Prostate gland (tissue), 2 donors: Measurements from ENCODE around the gene B3GLCT. TPM values are rescaled to one million over a fixed set of nuclear protein-coding genes. Genes with fewer than 3 reads are reported as not detected.

Source experiments
- DNase-seq: peaks from one replicate; pipeline ENCODE4 v3.0.0-alpha.2; 2019; ENCODE audit warnings: low spot score
- H3K27ac ChIP-seq, 2 donors: fragments of 200-600 bp; sonication (generic); 2 replicates each; pipeline ENCODE4 v1.5.1; 2017 to 2019
- H3K27me3 ChIP-seq: fragments of 200-600 bp; sonication (generic); replicated peaks from 2 replicates; pipeline ENCODE4 v1.5.1; 2019; ENCODE audit not compliant: insufficient read depth
- H3K36me3 ChIP-seq, 2 donors: fragments of 200-600 bp; sonication (generic); 1 replicate in 1 of 2; 2 replicates in 1 of 2; pipeline versions ENCODE4 v1.5.1 to v1.8.1; 2017 to 2019
- H3K4me1 ChIP-seq: fragments of 200-600 bp; sonication (generic); replicated peaks from 2 replicates; pipeline ENCODE4 v1.5.1; 2019
- H3K4me3 ChIP-seq, 2 donors: fragments of 200-600 bp; sonication (generic); 2 replicates each; pipeline ENCODE4 v1.5.1; 2017 to 2019
- H3K9me3 ChIP-seq: fragments of 200-600 bp; sonication (generic); 2 replicates; pipeline ENCODE4 v1.5.1; 2017
- CTCF ChIP-seq, 4 experiments: fragments of 200-600 bp in 2 of 4; fragments of 450-650 bp in 2 of 4; sonication (generic) in 2 of 4; IDR thresholded peaks; 1 replicate in 3 of 4; 2 replicates in 1 of 4; pipeline ENCODE4 v1.5.1; 2016 to 2019; ENCODE audit warnings: antibody characterized with exemption in 4 of 4, mild to moderate bottlenecking in 2 of 4, moderate library complexity in 2 of 4
- POLR2A ChIP-seq: fragments of 450-650 bp; IDR thresholded peaks from one replicate; pipeline ENCODE4 v1.6.1; 2016; ENCODE audit warnings: antibody characterized with exemption, mild to moderate bottlenecking
- POLR2AphosphoS5 ChIP-seq: sonication (generic); formaldehyde crosslinking; IDR thresholded peaks from one replicate; pipeline ENCODE4 v1.6.1; 2017; ENCODE audit warnings: antibody characterized with exemption
- WGBS: methylation state at CpG from one replicate; pipeline ENCODE4 v1.1.5; 2018; 5-methylcytosine and 5-hydroxymethylcytosine counted together
- intact Hi-C: fragments of 100-400 bp; cut with DNase I; formaldehyde crosslinking; loops from one replicate; pipeline ENCODE4 v1.14.2; 2022
- total RNA-seq, 2 donors: library from RNA; depleted of rRNA; stranded (reverse); fragments of >200 nt; gene quantifications; one replicate each; pipeline ENCODE4 v1.1.0, GENCODE V29; 2016

B3GLCT gene
- total RNA-seq, 2 donors from 2014 or later = 4.4 to 14.7 TPM

DNA sequence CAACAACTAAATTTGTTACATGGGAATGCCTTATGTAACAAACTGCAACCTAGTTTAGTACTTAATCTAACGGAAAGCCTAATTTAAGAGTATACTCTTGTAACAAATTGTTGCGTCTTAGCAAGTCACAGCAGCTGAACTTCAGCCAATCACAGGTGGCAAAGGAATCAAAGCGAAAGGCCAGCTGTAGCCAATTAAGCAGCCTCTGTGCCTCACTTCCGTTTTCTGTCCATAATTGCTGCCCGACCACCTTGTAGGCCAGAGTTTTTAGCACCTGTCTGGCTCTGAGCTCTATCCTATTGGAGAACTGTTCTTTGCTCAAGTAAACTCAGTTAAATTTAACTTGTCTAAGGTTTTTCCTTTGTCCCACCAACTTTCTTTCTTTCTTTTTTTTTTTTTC is 20.0 kb upstream of the B3GLCT start:
- Histone ChIP-seq H3K27ac (no peak overlapping the region), H3K27me3 (no peaks in the 10 kb centered on the region), H3K4me3 (no peak overlapping the region), H3K9me3 (no peaks in the 10 kb centered on the region), H3K36me3 (no peaks in the 10 kb centered on the region), H3K4me1 (no peaks in the 10 kb centered on the region)
- DNase-seq = no peak
- TF ChIP-seq POLR2A = no peak
- TF ChIP-seq POLR2AphosphoS5 = no peak
- TF ChIP-seq CTCF (IDR thresholded peaks at IDR 0.05) = no peak
- 87% methylated on average over 5 of the region's 5 CpGs for WGBS
- intact Hi-C loops = no loop called here

DNA sequence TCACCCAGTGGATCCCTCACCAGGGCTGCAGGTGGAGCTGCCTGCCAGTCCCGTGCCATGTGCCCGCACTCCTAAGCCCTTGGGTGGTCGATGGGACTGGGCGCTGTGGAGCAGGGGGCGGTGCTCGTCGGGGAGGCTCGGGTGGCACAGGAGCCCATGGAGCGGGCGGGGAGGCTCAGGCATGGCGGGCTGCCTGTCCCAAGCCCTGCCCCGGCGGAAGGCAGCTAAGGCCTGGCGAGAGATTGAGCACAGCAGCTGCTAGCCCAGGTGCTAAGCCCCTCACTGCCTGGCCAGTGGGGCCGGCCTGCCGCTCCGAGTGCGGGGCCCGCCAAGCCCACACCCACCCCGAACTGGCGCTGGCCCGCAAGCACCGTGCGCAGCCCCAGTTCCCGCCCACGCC is 16.8 kb upstream of the B3GLCT start:
- 94% methylated on average over 25 of the region's 26 CpGs for WGBS
- H3K4me3 ChIP-seq = no peak overlapping the region
- no peaks in the 10 kb centered on the region for H3K4me1 ChIP-seq
- TF ChIP-seq POLR2A (no peak), CTCF (IDR thresholded peaks at IDR 0.05) (no peak), POLR2AphosphoS5 (no peak)
- no peak overlapping the region for H3K27ac ChIP-seq
- intact Hi-C loops = no loop called here
- H3K9me3 ChIP-seq = no peaks in the 10 kb centered on the region
- no peaks in the 10 kb centered on the region for H3K27me3 ChIP-seq
- no peaks in the 10 kb centered on the region for H3K36me3 ChIP-seq
- no peak for DNase-seq

- Histone ChIP-seq H3K27me3 (no peaks in the 10 kb centered on the region), H3K27ac (no peak overlapping the region), H3K4me3 (no peak overlapping the region), H3K4me1 (no peaks in the 10 kb centered on the region), H3K36me3 (no peaks in the 10 kb centered on the region), H3K9me3 (no peaks in the 10 kb centered on the region)
- DNase-seq = no peak
- no peak for TF ChIP-seq POLR2AphosphoS5
- TF ChIP-seq POLR2A = no peak
- no peak for TF ChIP-seq CTCF (IDR thresholded peaks at IDR 0.05)
- WGBS = 94% methylated on average over 6 of the region's 6 CpGs
- intact Hi-C loops = no loop called here
Observed at GRCh38 chr13:31184451-31184850, 15.3 kb upstream of the B3GLCT start.

GRCh38 chr13:31184981-31185645 is 14.7 kb upstream of the B3GLCT start:
- intact Hi-C loops = no loop called here
- Histone ChIP-seq H3K36me3 (no peaks in the 10 kb centered on the region), H3K9me3 (no peaks in the 10 kb centered on the region), H3K27me3 (no peaks in the 10 kb centered on the region), H3K4me1 (no peaks in the 10 kb centered on the region), H3K27ac (no peak overlapping the region), H3K4me3 (no peak overlapping the region)
- TF ChIP-seq POLR2AphosphoS5 (no peak), POLR2A (no peak), CTCF (IDR thresholded peaks at IDR 0.05) (no peak)
- 69% methylated on average over 7 of the region's 7 CpGs for WGBS
- DNase-seq = no peak

- Histone ChIP-seq H3K27me3 (no peaks in the 10 kb centered on the region), H3K9me3 (no peaks in the 10 kb centered on the region), H3K4me1 (no peaks in the 10 kb centered on the region), H3K27ac (no peak overlapping the region), H3K4me3 (no peak overlapping the region), H3K36me3 (no peaks in the 10 kb centered on the region)
- WGBS = 84% methylated on average over 4 of the region's 4 CpGs
- TF ChIP-seq POLR2AphosphoS5 (no peak), CTCF (IDR thresholded peaks at IDR 0.05) (no peak), POLR2A (no peak)
- intact Hi-C loops = no loop called here
- no peak for DNase-seq
Observed at GRCh38 chr13:31191748-31192147, 8.0 kb upstream of the B3GLCT start.
